HepG2 (cell line): ENCODE results near the gene ADCY7. TPM values are rescaled to one million over a fixed set of nuclear protein-coding genes. Genes with fewer than 3 reads are reported as not detected.

Experiments used
- ARNT2 ChIP-seq: sonication (generic); formaldehyde crosslinking; IDR thresholded peaks from 2 replicates; pipeline ENCODE4 v1.8.0; 2022; ENCODE audit warnings: mild to moderate bottlenecking, low read depth, missing genetic modification reagents, moderate library complexity
- EHMT2 ChIP-seq: fragments of 200-600 bp; sonication (generic); IDR thresholded peaks from 2 replicates; pipeline ENCODE4 v1.7.0; 2017; ENCODE audit warnings: antibody characterized with exemption, low read depth, low read length, borderline replicate concordance
- HOXA9 ChIP-seq: sonication (generic); formaldehyde crosslinking; IDR thresholded peaks from 2 replicates; pipeline ENCODE4 v1.8.1; 2022; ENCODE audit warnings: missing genetic modification reagents, mild to moderate bottlenecking, moderate library complexity, borderline replicate concordance
- MED13 ChIP-seq: sonication (generic); formaldehyde crosslinking; IDR thresholded peaks from 2 replicates; pipeline ENCODE4 v1.5.0; 2020; ENCODE audit warnings: missing genetic modification reagents
- SALL1 ChIP-seq: sonication (generic); formaldehyde crosslinking; IDR thresholded peaks from 2 replicates; pipeline ENCODE4 v1.8.0; 2022; ENCODE audit warnings: mild to moderate bottlenecking, missing genetic modification reagents
- ZNF547 ChIP-seq: sonication (generic); formaldehyde crosslinking; IDR thresholded peaks from 2 replicates; pipeline ENCODE4 v1.5.1; 2020; ENCODE audit warnings: mild to moderate bottlenecking, missing genetic modification reagents
- polyA plus RNA-seq, 8 experiments: library from polyadenylated mRNA; depleted of rRNA in 3 of 8; stranded (reverse) in 7 of 8; unstranded in 1 of 8; fragments of >200 nt; fragmentation: Illumina TruSeq in 4 of 8; extraction: Trizol in 4 of 8; gene quantifications; 2 replicates each; pipeline versions ENCODE4 v1.2.1 to v1.2.3, GENCODE V29; 2011 to 2016; ENCODE audit warnings: low read depth in 4 of 8, missing spikeins in 1 of 8, mixed read lengths in 1 of 8; ENCODE audit not compliant: insufficient read depth in 1 of 8
- total RNA-seq, 5 experiments: library from RNA; depleted of rRNA; stranded (reverse); fragments of >200 nt; fragmentation: Illumina TruSeq; extraction: Trizol; gene quantifications; 2 replicates each; pipeline ENCODE4 v1.2.3, GENCODE V29; 2016; ENCODE audit warnings: low read depth in 1 of 5
- TF ChIP-seq, protein P1 (sequence below): sonication (generic); formaldehyde crosslinking; IDR thresholded peaks from 2 replicates; pipeline ENCODE4 v1.4.0; 2020; ENCODE audit warnings: mild to moderate bottlenecking, missing genetic modification reagents
- TF ChIP-seq, protein P2 (sequence below): sonication (generic); formaldehyde crosslinking; IDR thresholded peaks from 2 replicates; pipeline ENCODE4 v1.5.1; 2020; ENCODE audit warnings: mild to moderate bottlenecking, missing genetic modification reagents, borderline replicate concordance
- TF ChIP-seq, protein P3 (sequence below): sonication (generic); formaldehyde crosslinking; IDR thresholded peaks from one replicate; pipeline ENCODE4 v1.5.1; 2020; ENCODE audit warnings: mild to moderate bottlenecking, missing genetic modification reagents; ENCODE audit errors: not compliant biosample characterization
- TF ChIP-seq, protein P4 (sequence below): IDR thresholded peaks from 2 replicates; pipeline ENCODE4 v1.6.1; 2016; ENCODE audit warnings: missing compliant biosample characterization, missing genetic modification reagents, borderline replicate concordance

Gene ADCY7
- total and polyA plus RNA-seq, 2 of the 13 experiments (the other 11 are each of a cell fraction or from before 2014, with no cell fraction given): 2.2 to 4.3 TPM

DNA sequence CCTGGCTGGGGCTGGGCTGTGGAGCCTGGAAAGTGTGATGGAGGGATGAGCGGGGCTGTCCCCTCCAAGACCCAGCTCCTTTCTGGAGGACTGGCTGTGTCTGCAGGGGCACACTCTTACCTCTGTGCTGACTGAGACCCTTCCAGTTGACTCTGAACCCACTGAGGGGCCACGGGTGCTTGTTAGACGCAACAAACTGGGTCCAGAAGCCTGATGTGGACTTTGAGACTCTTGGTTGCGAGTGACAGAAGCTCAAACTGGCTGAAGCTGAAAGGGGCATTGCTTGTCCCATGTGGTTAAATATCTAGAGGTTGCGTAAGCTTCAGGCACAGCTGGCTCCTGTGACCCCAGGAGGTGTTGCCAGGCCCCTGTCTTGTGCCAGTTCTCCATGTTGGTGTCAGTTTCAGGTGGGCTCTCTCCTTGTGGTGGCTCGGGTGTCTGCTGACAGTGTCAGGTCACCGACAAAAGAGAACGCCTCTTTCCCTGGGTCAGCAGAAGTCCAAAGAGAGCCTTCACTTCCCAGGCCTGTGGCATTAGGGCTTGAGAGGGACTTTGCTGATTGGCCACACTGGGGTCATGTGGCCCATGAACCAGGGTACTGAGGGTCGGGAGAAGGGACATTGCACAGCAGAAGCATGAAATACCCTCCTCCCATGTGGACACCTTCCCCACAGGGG lies 16.7 kb downstream of the ADCY7 start (continued):
- TF ChIP-seq, protein P1, sequence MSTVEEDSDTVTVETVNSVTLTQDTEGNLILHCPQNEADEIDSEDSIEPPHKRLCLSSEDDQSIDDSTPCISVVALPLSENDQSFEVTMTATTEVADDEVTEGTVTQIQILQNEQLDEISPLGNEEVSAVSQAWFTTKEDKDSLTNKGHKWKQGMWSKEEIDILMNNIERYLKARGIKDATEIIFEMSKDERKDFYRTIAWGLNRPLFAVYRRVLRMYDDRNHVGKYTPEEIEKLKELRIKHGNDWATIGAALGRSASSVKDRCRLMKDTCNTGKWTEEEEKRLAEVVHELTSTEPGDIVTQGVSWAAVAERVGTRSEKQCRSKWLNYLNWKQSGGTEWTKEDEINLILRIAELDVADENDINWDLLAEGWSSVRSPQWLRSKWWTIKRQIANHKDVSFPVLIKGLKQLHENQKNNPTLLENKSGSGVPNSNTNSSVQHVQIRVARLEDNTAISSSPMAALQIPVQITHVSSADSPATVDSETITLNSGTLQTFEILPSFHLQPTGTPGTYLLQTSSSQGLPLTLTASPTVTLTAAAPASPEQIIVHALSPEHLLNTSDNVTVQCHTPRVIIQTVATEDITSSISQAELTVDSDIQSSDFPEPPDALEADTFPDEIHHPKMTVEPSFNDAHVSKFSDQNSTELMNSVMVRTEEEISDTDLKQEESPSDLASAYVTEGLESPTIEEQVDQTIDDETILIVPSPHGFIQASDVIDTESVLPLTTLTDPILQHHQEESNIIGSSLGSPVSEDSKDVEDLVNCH: no peak
- TF ChIP-seq MED13 (CRISPR knock-in tag) (0 out of 2 replicates have a peak, but pooled peaks have one; percentile 21), EHMT2 (peak; percentile 57; the same call in 1 of the 2 replicates), ARNT2 (no peak), HOXA9 (CRISPR knock-in tag) (no peak), ZNF547 (peak; percentile 49; the same call in 1 of the 2 replicates), SALL1 (CRISPR knock-in tag) (peak; percentile 87)
- TF ChIP-seq, protein P2, sequence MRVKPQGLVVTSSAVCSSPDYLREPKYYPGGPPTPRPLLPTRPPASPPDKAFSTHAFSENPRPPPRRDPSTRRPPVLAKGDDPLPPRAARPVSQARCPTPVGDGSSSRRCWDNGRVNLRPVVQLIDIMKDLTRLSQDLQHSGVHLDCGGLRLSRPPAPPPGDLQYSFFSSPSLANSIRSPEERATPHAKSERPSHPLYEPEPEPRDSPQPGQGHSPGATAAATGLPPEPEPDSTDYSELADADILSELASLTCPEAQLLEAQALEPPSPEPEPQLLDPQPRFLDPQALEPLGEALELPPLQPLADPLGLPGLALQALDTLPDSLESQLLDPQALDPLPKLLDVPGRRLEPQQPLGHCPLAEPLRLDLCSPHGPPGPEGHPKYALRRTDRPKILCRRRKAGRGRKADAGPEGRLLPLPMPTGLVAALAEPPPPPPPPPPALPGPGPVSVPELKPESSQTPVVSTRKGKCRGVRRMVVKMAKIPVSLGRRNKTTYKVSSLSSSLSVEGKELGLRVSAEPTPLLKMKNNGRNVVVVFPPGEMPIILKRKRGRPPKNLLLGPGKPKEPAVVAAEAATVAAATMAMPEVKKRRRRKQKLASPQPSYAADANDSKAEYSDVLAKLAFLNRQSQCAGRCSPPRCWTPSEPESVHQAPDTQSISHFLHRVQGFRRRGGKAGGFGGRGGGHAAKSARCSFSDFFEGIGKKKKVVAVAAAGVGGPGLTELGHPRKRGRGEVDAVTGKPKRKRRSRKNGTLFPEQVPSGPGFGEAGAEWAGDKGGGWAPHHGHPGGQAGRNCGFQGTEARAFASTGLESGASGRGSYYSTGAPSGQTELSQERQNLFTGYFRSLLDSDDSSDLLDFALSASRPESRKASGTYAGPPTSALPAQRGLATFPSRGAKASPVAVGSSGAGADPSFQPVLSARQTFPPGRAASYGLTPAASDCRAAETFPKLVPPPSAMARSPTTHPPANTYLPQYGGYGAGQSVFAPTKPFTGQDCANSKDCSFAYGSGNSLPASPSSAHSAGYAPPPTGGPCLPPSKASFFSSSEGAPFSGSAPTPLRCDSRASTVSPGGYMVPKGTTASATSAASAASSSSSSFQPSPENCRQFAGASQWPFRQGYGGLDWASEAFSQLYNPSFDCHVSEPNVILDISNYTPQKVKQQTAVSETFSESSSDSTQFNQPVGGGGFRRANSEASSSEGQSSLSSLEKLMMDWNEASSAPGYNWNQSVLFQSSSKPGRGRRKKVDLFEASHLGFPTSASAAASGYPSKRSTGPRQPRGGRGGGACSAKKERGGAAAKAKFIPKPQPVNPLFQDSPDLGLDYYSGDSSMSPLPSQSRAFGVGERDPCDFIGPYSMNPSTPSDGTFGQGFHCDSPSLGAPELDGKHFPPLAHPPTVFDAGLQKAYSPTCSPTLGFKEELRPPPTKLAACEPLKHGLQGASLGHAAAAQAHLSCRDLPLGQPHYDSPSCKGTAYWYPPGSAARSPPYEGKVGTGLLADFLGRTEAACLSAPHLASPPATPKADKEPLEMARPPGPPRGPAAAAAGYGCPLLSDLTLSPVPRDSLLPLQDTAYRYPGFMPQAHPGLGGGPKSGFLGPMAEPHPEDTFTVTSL (CRISPR knock-in tag): peak; percentile 52; the same call in 1 of the 2 replicates
- TF ChIP-seq, protein P3, sequence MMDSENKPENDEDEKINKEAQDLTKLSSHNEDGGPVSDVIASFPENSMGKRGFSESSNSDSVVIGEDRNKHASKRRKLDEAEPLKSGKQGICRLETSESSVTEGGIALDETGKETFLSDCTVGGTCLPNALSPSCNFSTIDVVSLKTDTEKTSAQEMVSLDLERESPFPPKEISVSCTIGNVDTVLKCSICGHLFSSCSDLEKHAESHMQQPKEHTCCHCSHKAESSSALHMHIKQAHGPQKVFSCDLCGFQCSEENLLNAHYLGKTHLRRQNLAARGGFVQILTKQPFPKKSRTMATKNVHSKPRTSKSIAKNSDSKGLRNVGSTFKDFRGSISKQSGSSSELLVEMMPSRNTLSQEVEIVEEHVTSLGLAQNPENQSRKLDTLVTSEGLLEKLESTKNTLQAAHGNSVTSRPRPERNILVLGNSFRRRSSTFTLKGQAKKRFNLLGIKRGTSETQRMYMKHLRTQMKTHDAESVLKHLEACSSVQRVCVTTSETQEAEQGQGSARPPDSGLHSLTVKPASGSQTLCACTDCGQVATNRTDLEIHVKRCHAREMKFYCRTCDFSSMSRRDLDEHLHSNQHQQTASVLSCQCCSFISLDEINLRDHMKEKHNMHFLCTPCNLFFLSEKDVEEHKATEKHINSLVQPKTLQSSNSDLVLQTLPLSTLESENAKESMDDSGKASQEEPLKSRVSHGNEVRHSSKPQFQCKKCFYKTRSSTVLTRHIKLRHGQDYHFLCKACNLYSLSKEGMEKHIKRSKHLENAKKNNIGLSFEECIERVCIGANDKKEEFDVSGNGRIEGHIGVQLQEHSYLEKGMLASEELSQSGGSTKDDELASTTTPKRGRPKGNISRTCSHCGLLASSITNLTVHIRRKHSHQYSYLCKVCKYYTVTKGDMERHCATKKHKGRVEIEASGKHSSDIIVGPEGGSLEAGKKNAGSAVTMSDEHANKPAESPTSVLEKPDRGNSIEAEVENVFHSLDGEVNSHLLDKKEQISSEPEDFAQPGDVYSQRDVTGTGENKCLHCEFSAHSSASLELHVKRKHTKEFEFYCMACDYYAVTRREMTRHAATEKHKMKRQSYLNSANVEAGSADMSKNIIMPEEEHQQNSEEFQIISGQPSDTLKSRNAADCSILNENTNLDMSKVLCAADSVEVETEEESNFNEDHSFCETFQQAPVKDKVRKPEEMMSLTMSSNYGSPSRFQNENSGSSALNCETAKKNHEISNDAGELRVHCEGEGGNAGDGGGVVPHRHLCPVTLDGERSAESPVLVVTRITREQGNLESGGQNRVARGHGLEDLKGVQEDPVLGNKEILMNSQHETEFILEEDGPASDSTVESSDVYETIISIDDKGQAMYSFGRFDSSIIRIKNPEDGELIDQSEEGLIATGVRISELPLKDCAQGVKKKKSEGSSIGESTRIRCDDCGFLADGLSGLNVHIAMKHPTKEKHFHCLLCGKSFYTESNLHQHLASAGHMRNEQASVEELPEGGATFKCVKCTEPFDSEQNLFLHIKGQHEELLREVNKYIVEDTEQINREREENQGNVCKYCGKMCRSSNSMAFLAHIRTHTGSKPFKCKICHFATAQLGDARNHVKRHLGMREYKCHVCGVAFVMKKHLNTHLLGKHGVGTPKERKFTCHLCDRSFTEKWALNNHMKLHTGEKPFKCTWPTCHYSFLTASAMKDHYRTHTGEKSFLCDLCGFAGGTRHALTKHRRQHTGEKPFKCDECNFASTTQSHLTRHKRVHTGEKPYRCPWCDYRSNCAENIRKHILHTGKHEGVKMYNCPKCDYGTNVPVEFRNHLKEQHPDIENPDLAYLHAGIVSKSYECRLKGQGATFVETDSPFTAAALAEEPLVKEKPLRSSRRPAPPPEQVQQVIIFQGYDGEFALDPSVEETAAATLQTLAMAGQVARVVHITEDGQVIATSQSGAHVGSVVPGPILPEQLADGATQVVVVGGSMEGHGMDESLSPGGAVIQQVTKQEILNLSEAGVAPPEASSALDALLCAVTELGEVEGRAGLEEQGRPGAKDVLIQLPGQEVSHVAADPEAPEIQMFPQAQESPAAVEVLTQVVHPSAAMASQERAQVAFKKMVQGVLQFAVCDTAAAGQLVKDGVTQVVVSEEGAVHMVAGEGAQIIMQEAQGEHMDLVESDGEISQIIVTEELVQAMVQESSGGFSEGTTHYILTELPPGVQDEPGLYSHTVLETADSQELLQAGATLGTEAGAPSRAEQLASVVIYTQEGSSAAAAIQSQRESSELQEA (CRISPR knock-in tag): peak; percentile 48
- TF ChIP-seq, protein P4, sequence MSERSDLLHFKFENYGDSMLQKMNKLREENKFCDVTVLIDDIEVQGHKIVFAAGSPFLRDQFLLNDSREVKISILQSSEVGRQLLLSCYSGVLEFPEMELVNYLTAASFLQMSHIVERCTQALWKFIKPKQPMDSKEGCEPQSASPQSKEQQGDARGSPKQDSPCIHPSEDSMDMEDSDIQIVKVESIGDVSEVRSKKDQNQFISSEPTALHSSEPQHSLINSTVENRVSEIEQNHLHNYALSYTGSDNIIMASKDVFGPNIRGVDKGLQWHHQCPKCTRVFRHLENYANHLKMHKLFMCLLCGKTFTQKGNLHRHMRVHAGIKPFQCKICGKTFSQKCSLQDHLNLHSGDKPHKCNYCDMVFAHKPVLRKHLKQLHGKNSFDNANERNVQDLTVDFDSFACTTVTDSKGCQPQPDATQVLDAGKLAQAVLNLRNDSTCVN (CRISPR knock-in tag): no peak
